ENCODE results near the gene SCARF2.

- no peak for TF ChIP-seq CTCF (IDR thresholded peaks at IDR 0.05)
- TF ChIP-seq POLR2A (IDR thresholded peaks at IDR 0.05), result no peak
Measured at GRCh38 chr22:20389288-20389687, 48.3 kb downstream of the SCARF2 start.

Measured in lower leg skin (tissue), 3 donors.